ENCODE results near the gene SCART1.
"Not testable (repeated sequence)": the region's sequence is repeated elsewhere in the genome, so short reads cannot be mapped to it uniquely, and the experiment has no call there.

Gene SCART1

DNA sequence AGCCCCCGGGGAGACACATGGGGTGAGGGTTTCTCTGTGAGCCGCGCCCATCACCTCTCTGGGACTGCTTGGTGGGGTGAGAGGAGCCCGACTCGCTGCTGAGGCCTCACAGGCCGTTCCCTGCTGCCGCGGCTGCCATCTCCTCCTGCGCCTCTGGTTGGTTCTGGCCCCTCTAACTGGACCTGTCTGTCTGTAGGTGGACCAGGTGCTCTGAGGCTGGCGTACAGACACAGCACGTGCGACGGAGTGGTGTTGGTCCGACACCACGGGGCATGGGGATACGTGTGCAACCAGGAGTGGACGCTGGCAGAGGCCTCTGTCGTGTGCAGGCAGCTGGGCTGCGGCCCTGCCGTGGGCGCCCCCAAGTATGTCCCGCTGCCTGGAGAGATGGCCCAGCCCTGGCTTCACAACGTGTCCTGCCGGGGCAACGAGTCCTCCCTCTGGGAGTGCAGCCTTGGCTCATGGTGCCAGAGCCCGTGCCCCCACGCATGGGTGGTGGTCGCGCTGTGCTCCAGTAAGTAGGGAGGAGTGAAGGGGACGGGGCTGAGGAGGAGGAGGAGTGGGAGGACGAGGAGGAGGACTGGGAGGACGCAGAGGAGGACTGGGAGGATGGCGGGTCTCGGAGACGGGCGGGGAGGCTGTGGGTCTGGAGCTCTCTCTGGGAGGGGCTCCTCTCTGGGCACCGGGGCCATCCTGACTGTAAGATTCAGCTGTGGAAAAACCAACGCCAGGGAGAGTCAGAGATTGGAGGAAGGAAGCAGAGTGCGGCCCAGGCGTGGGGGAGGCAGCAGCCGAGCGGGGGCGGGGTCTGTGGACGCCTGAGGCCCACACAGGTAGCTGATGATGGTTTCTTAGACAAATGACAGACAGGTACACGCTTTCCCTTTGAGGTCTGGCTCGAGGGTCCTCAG lies 2.6 kb downstream of the SCART1 start:
- no peak for DNase-seq (ENCODE audit: low spot score)

DNA sequence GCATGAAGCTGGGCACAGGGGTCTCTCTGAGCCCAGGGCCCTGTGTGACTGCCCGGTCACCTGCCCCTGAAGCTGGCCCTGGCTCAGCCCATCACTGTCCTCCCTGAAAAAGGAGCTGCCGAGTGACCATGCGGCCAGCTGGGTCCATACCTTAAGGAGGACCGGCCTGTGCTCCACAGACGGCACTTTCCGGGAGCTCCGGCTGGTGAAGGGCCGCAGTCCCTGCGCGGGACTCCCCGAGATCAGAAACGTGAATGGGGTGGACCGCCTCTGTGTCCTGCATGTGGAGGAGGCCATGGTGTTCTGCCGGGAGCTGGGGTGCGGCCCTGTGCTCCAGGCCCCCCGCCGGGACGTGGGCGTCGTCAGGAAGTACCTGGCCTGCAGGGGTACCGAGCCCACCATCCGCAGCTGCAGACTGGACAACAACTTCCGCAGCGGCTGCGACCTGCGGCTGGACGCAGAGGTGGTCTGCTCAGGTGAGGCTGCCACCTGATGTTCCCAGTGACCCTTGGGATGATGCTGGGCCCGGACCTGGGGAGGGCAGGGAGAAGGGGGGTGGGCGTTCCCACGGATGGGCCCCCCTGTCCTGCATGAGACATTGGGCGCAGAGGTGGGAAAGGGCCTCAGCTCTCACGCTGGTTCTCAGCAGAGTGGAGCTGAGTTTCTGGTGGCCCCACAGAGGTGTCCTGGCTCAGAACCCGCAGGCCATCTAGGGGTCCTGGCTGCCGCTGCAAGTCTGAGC lies 3.5 kb downstream of the SCART1 start:
- no peak for DNase-seq (ENCODE audit: low spot score)

DNA sequence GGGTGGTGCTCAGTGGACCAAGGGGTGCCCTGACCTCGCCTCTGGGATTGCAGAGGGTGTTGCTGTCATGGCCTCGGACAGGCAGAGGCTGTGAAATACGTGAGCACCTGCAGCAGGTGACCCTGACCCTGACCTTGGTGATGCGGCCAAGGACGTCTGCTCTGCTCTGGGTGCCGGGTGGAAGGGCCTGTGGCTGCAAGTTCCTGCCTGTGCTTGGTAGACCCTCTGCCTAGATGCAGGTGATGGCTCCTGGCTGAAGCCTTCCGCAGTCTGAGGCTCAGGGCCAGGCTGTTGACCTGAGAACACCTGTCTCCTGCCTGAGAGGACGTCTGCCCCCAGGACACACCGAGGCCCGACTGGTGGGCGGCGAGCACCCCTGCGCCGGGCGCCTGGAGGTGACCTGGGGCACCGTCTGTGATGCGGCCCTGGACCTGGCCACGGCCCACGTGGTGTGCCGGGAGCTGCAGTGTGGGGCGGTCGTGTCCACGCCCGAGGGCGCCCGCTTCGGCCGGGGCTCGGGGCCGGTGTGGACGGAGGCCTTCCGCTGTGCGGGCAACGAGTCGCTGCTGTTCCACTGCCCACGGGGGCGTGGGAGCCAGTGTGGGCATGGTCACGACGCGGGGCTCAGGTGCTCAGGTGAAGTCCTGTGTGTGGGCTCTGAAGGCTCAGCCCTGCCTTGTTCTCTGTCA lies 4.4 kb downstream of the SCART1 start:
- DNase-seq (ENCODE audit: low spot score): no peak

DNA sequence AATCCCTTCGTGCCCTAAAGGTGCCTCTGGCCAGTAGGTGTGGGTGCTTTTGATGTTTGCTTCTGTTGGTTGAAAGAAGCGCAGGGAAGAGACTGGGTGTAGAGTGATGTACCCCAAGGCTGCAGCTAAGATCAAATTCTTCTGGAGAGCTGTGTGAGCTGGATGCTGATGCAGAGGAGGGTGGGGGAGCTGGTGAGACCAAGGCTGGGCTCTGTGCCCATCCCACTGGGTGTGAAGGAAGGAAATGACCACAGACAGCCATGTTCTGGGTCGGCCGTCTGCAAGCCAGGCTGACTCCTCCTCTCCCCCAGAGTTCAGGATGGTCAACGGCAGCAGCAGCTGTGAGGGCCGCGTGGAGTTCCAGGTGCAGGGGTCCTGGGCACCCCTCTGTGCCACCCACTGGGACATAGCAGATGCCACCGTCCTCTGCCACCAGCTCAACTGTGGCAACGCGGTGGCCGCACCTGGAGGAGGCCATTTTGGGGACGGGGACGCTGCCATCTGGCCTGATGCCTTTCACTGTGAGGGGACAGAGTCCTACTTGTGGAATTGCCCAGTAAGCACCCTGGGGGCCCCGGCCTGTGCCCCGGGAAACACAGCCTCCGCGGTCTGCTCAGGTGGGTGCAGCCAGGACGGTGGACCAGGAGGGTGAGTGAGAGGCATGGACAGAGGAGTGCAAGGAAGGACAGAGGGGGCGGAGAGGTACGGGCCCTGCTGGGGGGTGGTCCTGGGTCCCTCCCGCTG lies 5.1 kb downstream of the SCART1 start:
- DNase-seq (ENCODE audit: low spot score): no peak

DNA sequence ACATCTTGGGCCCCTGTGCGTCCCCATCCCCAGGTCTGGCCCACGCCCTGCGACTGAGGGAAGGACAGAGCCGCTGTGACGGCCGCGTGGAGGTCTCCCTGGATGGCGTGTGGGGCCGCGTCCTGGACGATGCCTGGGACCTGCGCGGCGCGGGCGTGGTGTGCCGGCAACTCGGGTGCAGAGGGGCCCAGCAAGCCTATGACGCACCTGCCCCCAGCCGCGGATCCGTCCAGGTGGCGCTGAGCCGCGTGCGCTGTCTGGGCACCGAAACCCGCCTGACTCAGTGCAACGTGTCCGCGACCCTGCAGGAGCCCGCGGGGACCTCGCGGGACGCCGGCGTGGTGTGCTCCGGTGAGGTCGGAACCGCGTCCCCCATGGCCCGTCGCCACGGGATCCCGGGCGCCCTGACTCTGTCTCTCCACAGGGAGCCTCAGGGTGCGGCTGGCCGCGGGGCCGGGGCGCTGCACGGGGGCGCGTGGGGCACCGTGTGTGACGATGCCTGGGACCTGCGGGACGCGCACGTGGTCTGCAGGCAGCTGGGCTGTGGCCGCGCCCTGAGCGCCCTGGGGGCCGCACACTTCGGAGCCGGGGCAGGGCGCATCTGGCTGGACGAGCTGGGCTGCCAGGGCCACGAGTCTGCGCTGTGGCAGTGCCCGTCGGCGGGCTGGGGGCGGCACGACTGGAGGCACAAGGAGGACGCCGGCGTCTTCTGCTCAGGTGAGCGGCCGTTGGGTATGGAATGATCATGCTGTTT lies 5.9 kb downstream of the SCART1 start:
- DNase-seq (ENCODE audit: low spot score): no peak

DNA sequence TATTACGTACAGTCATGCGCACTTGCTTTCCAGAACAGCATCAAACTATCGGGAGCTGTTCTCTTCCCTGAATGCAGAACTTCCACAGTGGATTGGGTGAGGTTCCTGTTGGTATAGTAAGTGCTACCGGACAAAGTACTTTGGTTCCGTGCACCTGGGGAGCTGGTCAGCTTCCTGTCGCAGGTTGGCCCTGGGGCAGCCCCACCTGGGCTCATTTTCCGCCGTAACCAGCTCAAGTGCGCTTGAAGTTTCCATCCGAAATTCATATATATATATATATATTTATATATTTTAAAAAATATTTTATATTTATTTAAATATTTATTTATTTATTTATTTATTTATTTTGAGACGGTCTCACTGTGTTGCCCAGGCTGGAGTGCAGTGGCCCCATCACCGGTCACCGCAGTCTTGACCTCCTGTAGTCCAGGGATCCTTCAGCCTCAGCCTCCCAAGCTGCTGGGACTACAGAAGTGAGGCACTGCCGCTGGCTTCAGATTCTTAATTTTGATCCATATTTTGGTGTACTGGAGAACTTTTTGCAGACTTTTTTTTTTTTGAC lies 6.5 kb downstream of the SCART1 start:
- DNase-seq (ENCODE audit: low spot score): no peak

DNA sequence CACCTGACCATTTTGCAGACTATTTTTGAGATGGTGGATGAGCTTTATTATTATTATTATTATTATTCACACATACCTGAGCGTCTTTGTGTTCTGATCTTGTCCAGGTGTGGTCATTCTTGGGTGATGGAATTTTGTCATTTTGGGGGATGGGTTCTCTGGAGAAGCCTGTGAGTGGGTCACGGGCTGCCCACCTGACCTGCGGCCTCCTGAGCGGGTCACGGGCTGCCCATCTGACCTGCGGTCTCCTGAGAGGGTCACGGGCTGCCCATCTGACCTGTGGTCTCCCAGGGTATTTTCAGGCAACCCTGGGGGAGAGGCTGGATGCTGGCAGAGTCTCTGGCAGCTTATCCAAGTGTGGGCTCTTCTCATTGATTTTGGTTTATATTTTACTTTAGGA lies 7.3 kb downstream of the SCART1 start:
- DNase-seq (ENCODE audit: low spot score): no peak

DNA sequence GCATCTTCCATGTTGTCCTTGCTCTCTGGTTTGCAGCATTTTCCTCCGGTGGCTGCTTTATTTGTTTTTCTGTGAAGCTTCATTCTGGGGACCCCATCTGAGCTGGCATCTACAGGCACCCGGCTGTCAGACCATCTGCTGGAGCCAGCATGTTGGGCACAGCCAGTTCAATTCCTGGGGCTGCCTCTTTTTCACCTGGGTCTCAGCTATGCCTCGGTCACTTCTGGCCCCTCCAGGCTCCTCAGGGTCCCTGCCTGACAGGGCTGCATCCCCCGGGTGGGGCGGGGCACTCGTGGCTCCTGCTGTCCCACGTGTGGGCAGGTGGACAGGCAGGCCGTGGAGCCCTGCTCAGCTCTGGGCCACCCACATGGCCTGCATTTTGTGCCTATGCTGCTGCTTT lies 8.1 kb downstream of the SCART1 start:
- DNase-seq (ENCODE audit: low spot score): no peak

DNA sequence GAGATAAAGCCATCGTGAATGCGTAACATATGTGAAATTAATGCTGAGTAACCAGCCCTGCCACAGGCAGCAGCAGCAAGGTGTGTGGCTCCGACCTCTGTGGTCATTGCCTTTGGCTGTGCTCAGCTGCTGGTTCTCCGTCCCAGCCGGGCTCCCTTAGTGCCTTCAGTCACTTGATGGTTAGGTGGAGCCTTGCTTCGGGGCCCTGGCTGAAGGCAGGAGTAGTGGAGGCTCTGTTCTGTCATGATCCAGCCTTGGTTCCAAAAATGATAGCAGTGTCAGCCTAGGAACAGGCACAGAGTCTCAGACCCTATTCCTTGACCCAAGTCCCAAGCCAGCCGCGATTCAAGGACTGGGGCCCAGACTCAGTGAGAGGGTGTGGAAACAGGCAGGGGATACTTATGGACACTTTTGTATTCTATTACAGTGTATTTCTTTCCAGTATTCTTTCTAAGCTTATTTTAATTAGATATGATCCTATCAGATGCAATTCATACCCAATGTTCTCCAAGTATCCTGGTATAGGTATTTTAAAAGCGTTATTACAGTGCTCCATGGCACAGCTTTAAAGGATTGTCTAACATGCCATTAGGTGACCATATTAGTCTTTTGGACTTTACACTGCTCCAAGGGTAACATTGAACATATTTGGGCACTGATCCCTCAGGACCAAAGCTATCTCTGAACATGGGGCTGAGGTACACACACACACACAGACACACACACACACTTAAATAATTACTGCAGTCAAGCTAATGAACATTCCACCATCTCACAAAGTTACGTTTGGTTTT lies 9.0 kb downstream of the SCART1 start:
- DNase-seq (ENCODE audit: low spot score): no peak

DNA sequence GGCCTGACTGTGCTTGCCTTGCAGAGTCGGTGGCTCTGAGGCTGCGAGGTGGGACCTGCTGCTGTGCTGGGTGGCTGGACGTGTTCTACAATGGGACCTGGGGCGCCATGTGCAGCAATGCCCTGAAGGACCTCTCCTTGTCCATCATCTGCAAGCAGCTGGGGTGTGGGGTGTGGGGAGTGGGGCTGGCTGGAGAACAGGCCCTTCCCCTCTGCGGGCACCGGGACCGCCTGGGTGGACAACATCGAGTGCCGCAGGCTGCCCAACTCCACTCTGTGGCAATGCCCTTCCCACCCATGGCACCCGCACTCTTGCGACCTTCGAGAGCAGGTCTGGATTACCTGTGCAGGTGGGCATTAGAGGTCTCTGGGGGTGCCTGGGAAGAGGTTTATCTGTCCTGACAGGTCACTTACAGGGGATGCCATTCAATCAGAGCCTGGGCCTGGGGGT lies 10.9 kb downstream of the SCART1 start:
- DNase-seq (ENCODE audit: low spot score): no peak

DNA sequence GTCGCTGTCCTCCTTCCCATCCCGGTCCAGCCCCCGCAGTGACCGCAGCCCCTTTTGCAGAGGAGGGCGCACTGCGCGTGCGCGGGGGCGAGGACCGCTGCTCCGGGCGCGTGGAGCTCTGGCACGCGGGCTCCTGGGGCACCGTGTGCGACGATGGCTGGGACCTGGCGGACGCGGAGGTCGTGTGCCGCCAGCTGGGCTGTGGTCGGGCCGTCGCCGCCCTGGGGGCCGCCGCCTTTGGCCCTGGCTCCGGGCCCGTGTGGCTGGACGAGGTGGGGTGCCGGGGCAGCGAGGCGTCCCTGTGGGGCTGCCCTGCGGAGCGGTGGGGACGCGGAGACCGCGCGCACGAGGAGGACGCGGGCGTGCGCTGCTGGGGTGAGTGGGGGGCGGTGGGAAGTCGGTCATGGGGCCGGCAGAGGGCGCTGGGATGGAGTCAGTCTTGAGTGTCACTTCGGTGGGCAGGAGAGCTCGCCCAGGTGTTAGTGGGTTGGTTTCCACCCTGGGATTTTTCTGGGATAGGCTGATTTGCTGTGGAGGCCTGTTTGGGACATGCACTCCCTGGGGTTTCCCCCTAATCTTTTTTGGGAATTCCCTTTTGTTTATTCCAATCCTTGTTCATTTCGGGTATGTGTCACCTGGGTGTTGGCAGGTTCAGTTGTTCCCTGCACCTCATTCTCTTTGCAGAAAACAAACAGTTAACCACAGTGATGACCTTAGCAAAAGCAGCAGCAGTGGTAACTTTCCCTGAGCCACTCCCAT lies 11.6 kb downstream of the SCART1 start:
- DNase-seq (ENCODE audit: low spot score): no peak

DNA sequence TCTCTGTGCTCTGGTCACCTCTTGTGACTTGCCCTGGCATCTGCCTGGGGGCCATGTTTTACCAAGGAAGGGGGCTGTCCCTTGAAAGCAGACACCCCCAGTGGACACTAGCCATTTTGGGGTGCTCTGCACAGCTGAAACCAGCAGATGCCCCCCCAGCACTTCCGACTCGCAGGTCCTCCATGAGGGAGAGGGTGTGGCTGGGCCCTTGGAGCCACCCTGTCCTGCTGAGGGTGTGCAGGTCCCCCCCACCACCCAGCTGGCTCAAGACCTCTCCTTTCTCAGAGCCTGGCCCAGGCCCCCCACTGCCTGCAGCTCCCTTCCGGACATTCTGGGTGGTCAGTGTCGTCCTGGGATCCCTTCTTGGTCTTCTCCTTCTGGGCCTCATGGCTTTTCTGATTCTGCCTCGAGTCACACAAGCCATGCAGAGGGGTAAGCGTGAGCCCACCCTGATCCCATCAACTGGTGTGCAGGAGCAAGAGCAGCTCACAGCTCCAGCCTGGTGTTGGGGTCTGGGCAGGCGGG lies 12.3 kb downstream of the SCART1 start:
- DNase-seq (ENCODE audit: low spot score): no peak

DNA sequence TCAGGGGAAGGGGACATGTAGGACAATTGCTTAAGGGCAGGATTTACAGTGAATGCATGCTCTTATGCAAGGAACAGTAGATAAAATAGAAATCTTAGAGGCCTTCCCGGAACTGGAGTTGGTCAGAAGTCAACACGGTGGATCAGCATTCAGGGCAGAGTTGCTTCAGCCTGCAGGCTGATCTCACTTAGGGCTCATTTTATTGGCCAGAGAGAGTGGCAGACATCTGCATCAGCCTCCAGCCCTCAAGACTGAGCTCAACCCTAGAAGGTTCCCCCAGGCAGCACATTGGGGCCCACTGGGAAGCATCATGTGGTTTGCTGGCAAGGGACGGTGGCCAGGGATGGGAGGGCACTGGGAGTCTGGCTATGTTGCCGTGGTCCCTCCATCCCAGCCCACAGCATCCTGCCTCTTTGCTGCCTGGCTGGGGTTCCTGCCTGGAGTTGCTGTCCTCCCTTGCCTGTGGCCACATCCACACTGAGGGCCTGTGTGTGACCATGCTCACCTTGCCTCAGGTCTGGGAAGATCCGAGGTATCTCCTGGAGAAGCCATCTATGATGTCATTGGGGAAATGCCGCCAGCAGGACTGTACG lies 13.0 kb downstream of the SCART1 start:
- no peak for DNase-seq (ENCODE audit: low spot score)

DNA sequence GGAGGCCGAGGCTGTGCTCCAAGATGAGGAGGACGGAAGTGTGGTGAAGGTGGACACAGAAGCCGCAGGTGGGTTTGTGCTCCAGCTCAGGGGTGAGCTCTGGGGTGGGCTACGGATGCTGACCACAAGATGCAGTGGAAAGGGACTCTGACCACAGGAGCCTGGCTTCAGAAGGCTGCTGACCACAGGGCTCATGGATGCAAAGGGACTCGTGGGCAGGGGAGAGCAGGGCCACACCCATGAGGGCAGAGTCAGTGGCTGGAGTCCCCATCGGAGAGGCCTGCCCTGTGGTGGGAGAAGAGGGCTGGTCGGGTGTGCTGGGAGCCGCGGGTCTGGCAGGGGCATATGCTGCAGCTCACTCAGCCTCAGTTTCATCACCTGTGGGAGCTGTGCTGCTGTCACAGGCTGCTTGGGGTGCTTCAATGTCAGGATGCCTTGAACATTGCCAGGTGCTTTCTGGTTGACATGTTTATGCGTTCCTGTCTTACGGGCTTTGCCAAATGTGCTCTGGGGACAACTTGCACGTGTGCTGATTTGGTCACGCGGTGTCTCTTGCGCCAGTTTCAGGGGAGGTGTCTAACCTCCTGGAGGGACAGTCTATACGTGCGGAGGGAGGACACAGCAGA lies 13.7 kb downstream of the SCART1 start:
- DNase-seq (ENCODE audit: low spot score): no peak

DNA sequence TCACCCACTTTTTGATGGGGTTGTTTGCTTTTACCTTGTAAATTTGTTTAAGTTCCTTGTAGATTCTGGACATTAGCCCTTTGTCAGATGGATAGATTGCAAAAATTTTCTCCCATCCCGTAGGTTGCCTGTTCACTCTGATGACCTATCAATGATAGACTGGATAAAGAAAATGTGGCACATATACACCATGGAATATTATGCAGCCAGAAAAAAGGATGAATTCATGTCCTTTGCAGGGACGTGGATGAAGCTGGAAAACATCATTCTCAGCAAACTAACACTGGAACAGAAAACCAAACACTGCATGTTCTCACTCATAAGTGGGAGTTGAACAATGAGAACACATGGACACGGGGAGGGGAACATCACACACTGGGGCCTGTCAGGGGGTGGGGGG lies 15.5 kb downstream of the SCART1 start:
- not testable (repeated sequence) for DNase-seq (ENCODE audit: low spot score)

DNA sequence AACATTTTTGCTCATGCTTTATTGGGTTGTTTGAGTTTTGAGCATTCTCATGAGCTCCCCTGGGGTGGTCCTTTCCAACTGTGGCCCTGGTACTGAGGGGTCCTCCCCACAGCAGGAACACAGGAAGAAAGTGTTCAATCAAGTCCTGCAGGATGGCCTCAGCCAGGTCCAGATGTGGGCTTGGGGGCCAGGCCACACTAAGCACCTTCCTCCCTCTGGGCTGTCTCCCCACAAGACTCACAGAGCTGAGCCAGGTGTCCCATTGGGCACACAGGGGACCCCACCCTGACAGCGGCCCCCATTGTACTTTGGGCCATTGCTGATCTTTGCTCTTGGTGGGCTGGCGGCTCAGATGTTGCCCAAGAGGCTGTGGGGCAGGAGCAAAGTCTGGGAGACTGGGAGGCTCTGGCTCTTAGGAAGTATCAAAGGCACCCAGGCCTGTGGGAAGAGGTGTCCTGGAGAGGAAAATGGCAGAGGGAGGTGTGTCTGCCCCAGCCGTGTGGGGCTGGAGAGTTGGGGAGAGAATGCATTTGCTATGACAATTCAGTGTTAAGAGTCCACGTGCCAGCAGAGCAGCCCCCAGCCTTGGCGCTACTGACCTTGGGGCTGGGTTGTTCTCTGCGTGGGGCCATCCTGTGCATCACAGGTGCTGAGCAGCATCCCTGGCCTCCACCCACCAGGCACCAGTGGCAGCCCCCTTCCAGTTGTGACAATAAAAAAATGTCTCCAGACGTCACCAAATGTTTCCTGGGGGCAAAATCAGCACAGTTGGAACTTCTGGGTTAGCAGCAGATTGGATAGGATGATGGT lies 17.8 kb downstream of the SCART1 start:
- DNase-seq (ENCODE audit: low spot score): no peak

DNA sequence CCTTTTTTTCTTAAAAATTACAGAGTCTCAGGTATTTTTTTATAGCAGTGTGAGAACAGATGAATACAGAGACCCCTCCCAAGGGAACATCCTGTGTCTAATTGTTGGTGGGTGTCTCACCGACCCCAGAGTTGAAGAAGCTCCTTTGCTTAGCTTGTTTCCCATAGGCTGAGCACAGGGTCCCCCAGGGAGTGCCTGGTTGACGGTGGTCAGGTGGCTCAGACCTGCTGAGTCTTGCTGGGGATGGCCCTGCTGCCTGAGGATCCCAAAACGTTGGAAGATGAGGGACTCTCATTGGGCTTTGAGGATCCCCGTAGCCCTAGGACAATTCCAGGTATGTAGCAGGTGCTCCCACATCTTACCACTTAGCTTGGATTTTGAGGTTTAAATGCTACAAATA lies 19.5 kb downstream of the SCART1 start:
- DNase-seq (ENCODE audit: low spot score): no peak

Measured in RKO (cell line).